SU-DHL-6 (cell line): Measurements from ENCODE around the gene USH1C.

Experiments used
- H2AFZ ChIP-seq: fragments of 200-600 bp; sonication (generic); 2 replicates; pipeline ENCODE4 v1.6.1; 2014; ENCODE audit warnings: low read depth, mild to moderate bottlenecking, moderate library complexity, mixed read lengths, antibody characterized with exemption, low read length; ENCODE audit not compliant: severe bottlenecking
- H3F3A ChIP-seq: fragments of 200-600 bp; shearing (Covaris generic); 2 replicates; pipeline ENCODE4 v1.6.0; 2016; ENCODE audit warnings: antibody characterized with exemption, mild to moderate bottlenecking; ENCODE audit not compliant: insufficient read depth
- H3K27ac ChIP-seq: fragments of 200-600 bp; sonication (generic); 2 replicates; pipeline ENCODE4 v1.5.1; 2016; ENCODE audit warnings: low read depth, mild to moderate bottlenecking, low read length, moderate library complexity, mixed read lengths
- H3K27me3 ChIP-seq: fragments of 200-600 bp; sonication (generic), shearing (Covaris generic); 2 replicates; pipeline ENCODE4 v1.6.0; 2014; ENCODE audit warnings: mild to moderate bottlenecking, low read length
- H3K36me3 ChIP-seq: fragments of 200-600 bp; sonication (generic); 2 replicates; pipeline ENCODE4 v1.6.1; 2014; ENCODE audit warnings: mild to moderate bottlenecking, low read length, mixed read lengths
- H3K4me2 ChIP-seq: fragments of 300-600, 200-600 bp; shearing (Covaris generic), sonication (generic); 2 replicates; pipeline ENCODE4 v1.6.0; 2014; ENCODE audit warnings: low read length, low read depth, mild to moderate bottlenecking; ENCODE audit not compliant: poor library complexity, severe bottlenecking
- H3K4me3 ChIP-seq: fragments of 200-600 bp; sonication (generic); 2 replicates; pipeline ENCODE4 v1.5.1; 2014; ENCODE audit warnings: antibody characterized with exemption, low read length, mild to moderate bottlenecking, mixed read lengths; ENCODE audit not compliant: insufficient read depth, poor library complexity, severe bottlenecking
- H3K79me2 ChIP-seq: fragments of 200-600 bp; sonication (generic); 2 replicates; pipeline ENCODE4 v1.6.1; 2014; ENCODE audit warnings: mild to moderate bottlenecking, low read length, moderate library complexity; ENCODE audit not compliant: insufficient read depth
- H3K9ac ChIP-seq: fragments of 200-600 bp; sonication (generic); 2 replicates; pipeline ENCODE4 v1.7.0; 2014; ENCODE audit warnings: mild to moderate bottlenecking, low read length
- H3K9me2 ChIP-seq: fragments of 200-600 bp; sonication (generic); replicated peaks from 2 replicates; pipeline ENCODE4 v1.6.1; 2014; ENCODE audit warnings: low read length; ENCODE audit not compliant: insufficient read depth
- H3K9me3 ChIP-seq: fragments of 200-600 bp; sonication (generic); 2 replicates; pipeline ENCODE4 v1.6.1; 2014; ENCODE audit warnings: low read length, mixed read lengths; ENCODE audit not compliant: insufficient read depth
- H4K20me1 ChIP-seq: fragments of 200-600 bp; sonication (generic); 2 replicates; pipeline ENCODE4 v1.6.1; 2014; ENCODE audit warnings: low read depth, mild to moderate bottlenecking, antibody characterized with exemption, low read length, moderate library complexity, mixed read lengths
- EZH2phosphoT487 ChIP-seq: fragments of 200-600 bp; sonication (generic), shearing (Covaris generic); conservative IDR thresholded peaks from 2 replicates; pipeline ENCODE4 v1.6.1; 2018; ENCODE audit warnings: mild to moderate bottlenecking, antibody characterized with exemption, low read length, moderate library complexity, mixed read lengths
- TF ChIP-seq, protein P1 (sequence below): fragments of 200-600 bp; sonication (generic); IDR thresholded peaks from one replicate; pipeline ENCODE4 v1.5.1; 2017; ENCODE audit warnings: antibody characterized with exemption, mild to moderate bottlenecking, low read length, moderate library complexity; ENCODE audit not compliant: insufficient read depth, poor library complexity, severe bottlenecking

Gene USH1C

DNA sequence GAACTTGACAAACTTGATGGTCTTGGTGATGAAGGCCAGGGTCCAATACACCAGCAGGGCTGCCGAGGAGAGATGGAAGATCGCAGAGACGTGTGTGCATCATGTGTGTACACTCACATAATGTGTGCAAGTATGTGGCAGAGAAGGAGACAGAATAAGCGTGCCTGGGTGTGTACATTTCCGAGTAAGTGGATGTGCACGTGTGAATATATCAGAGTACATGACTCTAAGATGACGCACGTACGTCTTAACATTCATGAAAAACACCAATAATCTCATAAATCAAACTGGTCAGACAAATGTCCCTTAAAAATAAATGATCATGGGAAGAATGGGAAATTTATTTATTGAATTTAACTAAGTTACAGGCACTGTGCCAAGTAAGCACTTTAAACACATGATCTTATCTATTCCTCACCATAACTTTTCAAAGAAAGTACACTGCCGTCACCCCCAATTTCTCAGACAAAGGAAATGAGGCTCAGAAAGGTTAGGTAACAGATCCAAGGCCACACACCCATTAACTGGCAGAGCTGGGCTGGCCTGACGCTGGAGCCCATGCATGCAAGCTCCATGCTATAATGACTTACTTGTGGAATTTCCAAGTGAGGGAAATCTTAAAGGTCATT is 80.6 kb downstream of the USH1C start:
- Histone ChIP-seq H3K9me2 (no peaks in the 10 kb centered on the region), H3K27ac (no peak overlapping the region), H3K36me3 (no peaks in the 10 kb centered on the region), H3K4me3 (no peak overlapping the region), H3K9ac (no peak overlapping the region), H3K27me3 (no peaks in the 10 kb centered on the region; the same call in 1 of the 2 replicates), H3K4me2 (no peak overlapping the region), H3K79me2 (no peaks in the 10 kb centered on the region), H3K9me3 (no peaks in the 10 kb centered on the region), H2AFZ (no peak overlapping the region), H3F3A (no peaks in the 10 kb centered on the region), H4K20me1 (no peaks in the 10 kb centered on the region)
- TF ChIP-seq EZH2phosphoT487: no peak
- TF ChIP-seq, protein P1, sequence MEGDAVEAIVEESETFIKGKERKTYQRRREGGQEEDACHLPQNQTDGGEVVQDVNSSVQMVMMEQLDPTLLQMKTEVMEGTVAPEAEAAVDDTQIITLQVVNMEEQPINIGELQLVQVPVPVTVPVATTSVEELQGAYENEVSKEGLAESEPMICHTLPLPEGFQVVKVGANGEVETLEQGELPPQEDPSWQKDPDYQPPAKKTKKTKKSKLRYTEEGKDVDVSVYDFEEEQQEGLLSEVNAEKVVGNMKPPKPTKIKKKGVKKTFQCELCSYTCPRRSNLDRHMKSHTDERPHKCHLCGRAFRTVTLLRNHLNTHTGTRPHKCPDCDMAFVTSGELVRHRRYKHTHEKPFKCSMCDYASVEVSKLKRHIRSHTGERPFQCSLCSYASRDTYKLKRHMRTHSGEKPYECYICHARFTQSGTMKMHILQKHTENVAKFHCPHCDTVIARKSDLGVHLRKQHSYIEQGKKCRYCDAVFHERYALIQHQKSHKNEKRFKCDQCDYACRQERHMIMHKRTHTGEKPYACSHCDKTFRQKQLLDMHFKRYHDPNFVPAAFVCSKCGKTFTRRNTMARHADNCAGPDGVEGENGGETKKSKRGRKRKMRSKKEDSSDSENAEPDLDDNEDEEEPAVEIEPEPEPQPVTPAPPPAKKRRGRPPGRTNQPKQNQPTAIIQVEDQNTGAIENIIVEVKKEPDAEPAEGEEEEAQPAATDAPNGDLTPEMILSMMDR: no peak

GRCh38 chr11:17462940-17463339 is 81.3 kb downstream of the USH1C start:
- Histone ChIP-seq H4K20me1 (no peaks in the 10 kb centered on the region), H3K9me3 (no peaks in the 10 kb centered on the region), H3K9me2 (no peaks in the 10 kb centered on the region), H3F3A (no peaks in the 10 kb centered on the region), H3K9ac (no peak overlapping the region), H3K79me2 (no peaks in the 10 kb centered on the region), H2AFZ (no peak overlapping the region), H3K36me3 (no peaks in the 10 kb centered on the region), H3K4me2 (no peak overlapping the region), H3K27ac (no peak overlapping the region), H3K4me3 (no peak overlapping the region), H3K27me3 (no peaks in the 10 kb centered on the region; the same call in 1 of the 2 replicates)
- TF ChIP-seq, protein P1: no peak
- TF ChIP-seq EZH2phosphoT487: no peak

GRCh38 chr11:17460406-17460805 is 83.8 kb downstream of the USH1C start:
- H3K27ac ChIP-seq: no peak overlapping the region
- H3K4me2 ChIP-seq: no peak overlapping the region
- no peaks in the 10 kb centered on the region; the same call in 1 of the 2 replicates for H3K27me3 ChIP-seq
- no peak overlapping the region for H3K9ac ChIP-seq
- no peaks in the 10 kb centered on the region for H4K20me1 ChIP-seq
- TF ChIP-seq, protein P1: no peak
- no peak for TF ChIP-seq EZH2phosphoT487
- H3K36me3 ChIP-seq: no peaks in the 10 kb centered on the region
- H2AFZ ChIP-seq: no peak overlapping the region
- no peaks in the 10 kb centered on the region for H3K9me2 ChIP-seq
- H3K9me3 ChIP-seq: no peaks in the 10 kb centered on the region
- H3K79me2 ChIP-seq: no peaks in the 10 kb centered on the region
- no peaks in the 10 kb centered on the region for H3F3A ChIP-seq
- no peak overlapping the region for H3K4me3 ChIP-seq
